HG03354 (cell line): ENCODE data around the gene BSND.

Experiments used
- ATAC-seq: cut with Tn5 transposase; IDR thresholded peaks from one replicate; pipeline ENCODE4 v1.9.1; 2021; ENCODE audit warnings: mild to moderate bottlenecking; ENCODE audit not compliant: unreplicated experiment, poor library complexity, severe bottlenecking

BSND gene

GRCh38 chr1:54973205-54973921 is 25.4 kb upstream of the BSND start:
- no peak for ATAC-seq

- no peak for ATAC-seq
Observed at GRCh38 chr1:54975356-54976108, 23.2 kb upstream of the BSND start.

- ATAC-seq: no peak
Observed at GRCh38 chr1:54976747-54977146, 22.0 kb upstream of the BSND start.

GRCh38 chr1:54977533-54978297 is 21.0 kb upstream of the BSND start:
- ATAC-seq: no peak

GRCh38 chr1:54978528-54979326 is 20.0 kb upstream of the BSND start:
- ATAC-seq: no peak

GRCh38 chr1:54979327-54979891 is 19.3 kb upstream of the BSND start:
- no peak for ATAC-seq

- no peak for ATAC-seq
Observed at GRCh38 chr1:54980046-54980527, 18.6 kb upstream of the BSND start.

- ATAC-seq: no peak
Observed at GRCh38 chr1:54980528-54981241, 18.0 kb upstream of the BSND start, which contains the start of gene TMEM61. TSS of gene TMEM61 (plus strand) at chr1:54980628. CDS start at chr1:54981066, 438 bp downstream.

- no peak for ATAC-seq
Observed at GRCh38 chr1:54981466-54981865, 17.3 kb upstream of the BSND start.

GRCh38 chr1:54982739-54983138 is 16.0 kb upstream of the BSND start:
- no peak for ATAC-seq

GRCh38 chr1:54984131-54984842 is 14.4 kb upstream of the BSND start:
- ATAC-seq: no peak

- no peak for ATAC-seq
Observed at GRCh38 chr1:54985556-54985955, 13.2 kb upstream of the BSND start.

GRCh38 chr1:54986025-54986424 is 12.7 kb upstream of the BSND start:
- ATAC-seq: no peak

GRCh38 chr1:54986533-54986932 is 12.2 kb upstream of the BSND start:
- no peak for ATAC-seq

- ATAC-seq: no peak
Observed at GRCh38 chr1:54987427-54987826, 11.3 kb upstream of the BSND start.

GRCh38 chr1:54987919-54988705 is 10.6 kb upstream of the BSND start:
- no peak for ATAC-seq

- no peak for ATAC-seq
Observed at GRCh38 chr1:54988975-54989374, 9.8 kb upstream of the BSND start.
